Measurements from ENCODE around the gene IL36G. TPM values are rescaled to one million over a fixed set of nuclear protein-coding genes. Genes with fewer than 3 reads are reported as not detected.

Gene IL36G
- total RNA-seq, 1 experiment from 2014 or later: not detected

DNA sequence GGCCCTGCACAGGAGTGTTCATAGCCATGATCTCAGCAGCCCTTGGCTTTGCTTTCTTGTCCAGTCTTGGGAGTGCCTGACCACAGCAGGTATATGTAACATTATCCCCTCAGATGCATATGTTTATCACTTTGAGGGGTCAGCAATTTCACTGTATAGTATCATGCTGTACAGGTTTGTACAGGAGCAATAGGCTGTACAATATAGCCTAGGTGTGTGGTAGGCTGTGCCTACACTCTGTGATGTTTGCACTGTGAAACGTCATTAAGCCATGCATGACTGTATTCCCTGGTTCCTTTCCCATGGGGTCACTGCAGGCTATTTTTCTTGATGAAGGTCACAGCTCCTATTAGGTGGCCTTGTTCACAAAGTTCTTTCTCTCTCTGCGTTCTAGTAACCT is 4.7 kb upstream of the IL36G start:
- Histone ChIP-seq H3K4me3 (ENCODE audit: low read depth, low read length) (no peak overlapping the region), H3K27me3 (replicated peaks; ENCODE audit: control insufficient read depth, insufficient read depth, low read length) (no peaks in the 10 kb centered on the region; the same call in 1 of the 2 replicates), H3K4me1 (no peaks in the 10 kb centered on the region), H3K36me3 (ENCODE audit: control insufficient read depth, insufficient read depth, low read length) (no peaks in the 10 kb centered on the region), H3K9me3 (no peaks in the 10 kb centered on the region)
- no peak overlapping the region for H3K4me3 Mint-ChIP-seq (ENCODE audit: unreplicated experiment)
- H3K4me1 Mint-ChIP-seq (ENCODE audit: low read depth, unreplicated experiment): no peaks in the 10 kb centered on the region
- H3K27me3 Mint-ChIP-seq (ENCODE audit: insufficient read depth, unreplicated experiment): peaks cover 14% of the 10 kb centered on the region
- no peak for TF ChIP-seq CTCF (IDR thresholded peaks at IDR 0.05; ENCODE audit: insufficient read depth in 1 of 2, low read depth in 1 of 2, low read length in 1 of 2, severe bottlenecking in 1 of 2, unreplicated experiment in 1 of 2)
- ChIA-PET CTCF (no interaction called here), POLR2A (no interaction called here)
- H3K36me3 Mint-ChIP-seq (ENCODE audit: insufficient read depth, unreplicated experiment): no peaks in the 10 kb centered on the region
- intact Hi-C loops (cut with micrococcal nuclease; ENCODE audit: unreplicated experiment): no loop called here
- H3K27ac Mint-ChIP-seq (ENCODE audit: unreplicated experiment): no peak overlapping the region
- H3K9me3 Mint-ChIP-seq (ENCODE audit: unreplicated experiment): no peaks in the 10 kb centered on the region
- no TSS peak for BruUV-seq (replicated peaks)
- no peak for DNase-seq

- no TSS peak for BruUV-seq (replicated peaks)
- DNase-seq: peak in 1 of 2 experiments; percentile 5
- H3K27me3 ChIP-seq (replicated peaks; ENCODE audit: control insufficient read depth, insufficient read depth, low read length): no peaks in the 10 kb centered on the region; the same call in 1 of the 2 replicates
- H3K27ac Mint-ChIP-seq (ENCODE audit: unreplicated experiment): no peak overlapping the region
- CTCF ChIA-PET: interaction anchor here (0.9 kb wide), 1 partner anchor 21 kb away, joined by 3 read pairs; no protein-coding TSS in a partner anchor
- H3K4me1 Mint-ChIP-seq (ENCODE audit: low read depth, unreplicated experiment): no peaks in the 10 kb centered on the region
- no peaks in the 10 kb centered on the region for H3K9me3 Mint-ChIP-seq (ENCODE audit: unreplicated experiment)
- H3K4me3 ChIP-seq (ENCODE audit: low read depth, low read length): no peak overlapping the region
- H3K36me3 Mint-ChIP-seq (ENCODE audit: insufficient read depth, unreplicated experiment): no peaks in the 10 kb centered on the region
- H3K4me3 Mint-ChIP-seq (ENCODE audit: unreplicated experiment): no peak overlapping the region
- POLR2A ChIA-PET: no interaction called here
- intact Hi-C loops (cut with micrococcal nuclease; ENCODE audit: unreplicated experiment): no loop called here
- H3K9me3 ChIP-seq: no peaks in the 10 kb centered on the region
- H3K4me1 ChIP-seq: peaks cover 8% of the 10 kb centered on the region; the same call in 1 of the 2 replicates
- H3K27me3 Mint-ChIP-seq (ENCODE audit: insufficient read depth, unreplicated experiment): peaks cover 4% of the 10 kb centered on the region
- no peak for TF ChIP-seq CTCF (IDR thresholded peaks at IDR 0.05; ENCODE audit: insufficient read depth in 1 of 2, low read depth in 1 of 2, low read length in 1 of 2, severe bottlenecking in 1 of 2, unreplicated experiment in 1 of 2)
- no peaks in the 10 kb centered on the region for H3K36me3 ChIP-seq (ENCODE audit: control insufficient read depth, insufficient read depth, low read length)
Observed at GRCh38 chr2:112979731-112980130, 1.9 kb downstream of the IL36G start.

GRCh38 chr2:112980537-112980936 is 2.7 kb downstream of the IL36G start:
- H3K4me1 Mint-ChIP-seq (ENCODE audit: low read depth, unreplicated experiment): no peaks in the 10 kb centered on the region
- Histone ChIP-seq H3K9me3 (no peaks in the 10 kb centered on the region), H3K4me3 (ENCODE audit: low read depth, low read length) (no peak overlapping the region), H3K27me3 (replicated peaks; ENCODE audit: control insufficient read depth, insufficient read depth, low read length) (no peaks in the 10 kb centered on the region; the same call in 1 of the 2 replicates), H3K4me1 (peaks cover 8% of the 10 kb centered on the region; the same call in 1 of the 2 replicates), H3K36me3 (ENCODE audit: control insufficient read depth, insufficient read depth, low read length) (no peaks in the 10 kb centered on the region)
- TF ChIP-seq CTCF (IDR thresholded peaks at IDR 0.05; ENCODE audit: insufficient read depth in 1 of 2, low read depth in 1 of 2, low read length in 1 of 2, severe bottlenecking in 1 of 2, unreplicated experiment in 1 of 2): no peak
- no peaks in the 10 kb centered on the region for H3K36me3 Mint-ChIP-seq (ENCODE audit: insufficient read depth, unreplicated experiment)
- H3K4me3 Mint-ChIP-seq (ENCODE audit: unreplicated experiment): no peak overlapping the region
- POLR2A ChIA-PET: no interaction called here
- no peak for DNase-seq
- BruUV-seq (replicated peaks): no TSS peak
- H3K27ac Mint-ChIP-seq (ENCODE audit: unreplicated experiment): no peak overlapping the region
- CTCF ChIA-PET: no interaction called here
- intact Hi-C loops (cut with micrococcal nuclease; ENCODE audit: unreplicated experiment): no loop called here
- H3K9me3 Mint-ChIP-seq (ENCODE audit: unreplicated experiment): no peaks in the 10 kb centered on the region
- H3K27me3 Mint-ChIP-seq (ENCODE audit: insufficient read depth, unreplicated experiment): peaks cover 4% of the 10 kb centered on the region

Data from Caco-2 (cell line).